Measurements from ENCODE around the gene CUX1. TPM values are rescaled to one million over a fixed set of nuclear protein-coding genes. Genes with fewer than 3 reads are reported as not detected.

The CUX1 gene
- total RNA-seq, 1 experiment from 2014 or later, result 64.3 TPM

- no peak for DNase-seq (ENCODE audit: low spot score)
- CTCF ChIA-PET, result interaction anchor here (1.2 kb wide), 1 partner anchor 21 kb away, joined by 6 read pairs; no protein-coding TSS in a partner anchor
- no peaks in the 10 kb centered on the region for H3K9me3 Mint-ChIP-seq
- TF ChIP-seq, protein P1, sequence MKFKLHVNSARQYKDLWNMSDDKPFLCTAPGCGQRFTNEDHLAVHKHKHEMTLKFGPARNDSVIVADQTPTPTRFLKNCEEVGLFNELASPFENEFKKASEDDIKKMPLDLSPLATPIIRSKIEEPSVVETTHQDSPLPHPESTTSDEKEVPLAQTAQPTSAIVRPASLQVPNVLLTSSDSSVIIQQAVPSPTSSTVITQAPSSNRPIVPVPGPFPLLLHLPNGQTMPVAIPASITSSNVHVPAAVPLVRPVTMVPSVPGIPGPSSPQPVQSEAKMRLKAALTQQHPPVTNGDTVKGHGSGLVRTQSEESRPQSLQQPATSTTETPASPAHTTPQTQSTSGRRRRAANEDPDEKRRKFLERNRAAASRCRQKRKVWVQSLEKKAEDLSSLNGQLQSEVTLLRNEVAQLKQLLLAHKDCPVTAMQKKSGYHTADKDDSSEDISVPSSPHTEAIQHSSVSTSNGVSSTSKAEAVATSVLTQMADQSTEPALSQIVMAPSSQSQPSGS (CRISPR knock-in tag; IDR thresholded peaks at IDR 0.05; ENCODE audit: borderline replicate concordance, low read depth), result no peak
- TF ChIP-seq, protein P2, sequence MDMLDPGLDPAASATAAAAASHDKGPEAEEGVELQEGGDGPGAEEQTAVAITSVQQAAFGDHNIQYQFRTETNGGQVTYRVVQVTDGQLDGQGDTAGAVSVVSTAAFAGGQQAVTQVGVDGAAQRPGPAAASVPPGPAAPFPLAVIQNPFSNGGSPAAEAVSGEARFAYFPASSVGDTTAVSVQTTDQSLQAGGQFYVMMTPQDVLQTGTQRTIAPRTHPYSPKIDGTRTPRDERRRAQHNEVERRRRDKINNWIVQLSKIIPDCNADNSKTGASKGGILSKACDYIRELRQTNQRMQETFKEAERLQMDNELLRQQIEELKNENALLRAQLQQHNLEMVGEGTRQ (CRISPR knock-in tag; IDR thresholded peaks at IDR 0.05), result no peak
- TF ChIP-seq USF1 (CRISPR knock-in tag; IDR thresholded peaks at IDR 0.05) (no peak), ZNF396 (CRISPR knock-in tag; IDR thresholded peaks at IDR 0.05; ENCODE audit: borderline replicate concordance) (no peak), SOX15 (CRISPR knock-in tag; IDR thresholded peaks at IDR 0.05) (no peak), ZNF423 (CRISPR knock-in tag; IDR thresholded peaks at IDR 0.05) (no peak), ELF4 (CRISPR knock-in tag; IDR thresholded peaks at IDR 0.05; ENCODE audit: low read depth) (no peak), SP1 (CRISPR knock-in tag; conservative IDR thresholded peaks at IDR 0.05) (no peak), NR2C2 (CRISPR knock-in tag; IDR thresholded peaks at IDR 0.05) (no peak), ZNF281 (CRISPR knock-in tag; IDR thresholded peaks at IDR 0.05) (no peak), CREM (CRISPR knock-in tag; IDR thresholded peaks at IDR 0.05) (no peak), NR1H2 (CRISPR knock-in tag; IDR thresholded peaks at IDR 0.05) (no peak), TEAD1 (CRISPR knock-in tag; IDR thresholded peaks at IDR 0.05) (no peak), SMAD3 (CRISPR knock-in tag; IDR thresholded peaks at IDR 0.05; ENCODE audit: borderline replicate concordance) (no peak)
- TF ChIP-seq, protein P3, sequence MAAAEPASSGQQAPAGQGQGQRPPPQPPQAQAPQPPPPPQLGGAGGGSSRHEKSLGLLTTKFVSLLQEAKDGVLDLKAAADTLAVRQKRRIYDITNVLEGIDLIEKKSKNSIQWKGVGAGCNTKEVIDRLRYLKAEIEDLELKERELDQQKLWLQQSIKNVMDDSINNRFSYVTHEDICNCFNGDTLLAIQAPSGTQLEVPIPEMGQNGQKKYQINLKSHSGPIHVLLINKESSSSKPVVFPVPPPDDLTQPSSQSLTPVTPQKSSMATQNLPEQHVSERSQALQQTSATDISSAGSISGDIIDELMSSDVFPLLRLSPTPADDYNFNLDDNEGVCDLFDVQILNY (CRISPR knock-in tag; IDR thresholded peaks at IDR 0.05), result no peak
- TF ChIP-seq, protein P4, sequence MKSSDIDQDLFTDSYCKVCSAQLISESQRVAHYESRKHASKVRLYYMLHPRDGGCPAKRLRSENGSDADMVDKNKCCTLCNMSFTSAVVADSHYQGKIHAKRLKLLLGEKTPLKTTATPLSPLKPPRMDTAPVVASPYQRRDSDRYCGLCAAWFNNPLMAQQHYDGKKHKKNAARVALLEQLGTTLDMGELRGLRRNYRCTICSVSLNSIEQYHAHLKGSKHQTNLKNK (CRISPR knock-in tag; IDR thresholded peaks at IDR 0.05), result no peak
- TF ChIP-seq, protein P5, sequence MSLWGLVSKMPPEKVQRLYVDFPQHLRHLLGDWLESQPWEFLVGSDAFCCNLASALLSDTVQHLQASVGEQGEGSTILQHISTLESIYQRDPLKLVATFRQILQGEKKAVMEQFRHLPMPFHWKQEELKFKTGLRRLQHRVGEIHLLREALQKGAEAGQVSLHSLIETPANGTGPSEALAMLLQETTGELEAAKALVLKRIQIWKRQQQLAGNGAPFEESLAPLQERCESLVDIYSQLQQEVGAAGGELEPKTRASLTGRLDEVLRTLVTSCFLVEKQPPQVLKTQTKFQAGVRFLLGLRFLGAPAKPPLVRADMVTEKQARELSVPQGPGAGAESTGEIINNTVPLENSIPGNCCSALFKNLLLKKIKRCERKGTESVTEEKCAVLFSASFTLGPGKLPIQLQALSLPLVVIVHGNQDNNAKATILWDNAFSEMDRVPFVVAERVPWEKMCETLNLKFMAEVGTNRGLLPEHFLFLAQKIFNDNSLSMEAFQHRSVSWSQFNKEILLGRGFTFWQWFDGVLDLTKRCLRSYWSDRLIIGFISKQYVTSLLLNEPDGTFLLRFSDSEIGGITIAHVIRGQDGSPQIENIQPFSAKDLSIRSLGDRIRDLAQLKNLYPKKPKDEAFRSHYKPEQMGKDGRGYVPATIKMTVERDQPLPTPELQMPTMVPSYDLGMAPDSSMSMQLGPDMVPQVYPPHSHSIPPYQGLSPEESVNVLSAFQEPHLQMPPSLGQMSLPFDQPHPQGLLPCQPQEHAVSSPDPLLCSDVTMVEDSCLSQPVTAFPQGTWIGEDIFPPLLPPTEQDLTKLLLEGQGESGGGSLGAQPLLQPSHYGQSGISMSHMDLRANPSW (CRISPR knock-in tag; conservative IDR thresholded peaks at IDR 0.05; ENCODE audit: low read depth), result no peak
- TF ChIP-seq, protein P6, sequence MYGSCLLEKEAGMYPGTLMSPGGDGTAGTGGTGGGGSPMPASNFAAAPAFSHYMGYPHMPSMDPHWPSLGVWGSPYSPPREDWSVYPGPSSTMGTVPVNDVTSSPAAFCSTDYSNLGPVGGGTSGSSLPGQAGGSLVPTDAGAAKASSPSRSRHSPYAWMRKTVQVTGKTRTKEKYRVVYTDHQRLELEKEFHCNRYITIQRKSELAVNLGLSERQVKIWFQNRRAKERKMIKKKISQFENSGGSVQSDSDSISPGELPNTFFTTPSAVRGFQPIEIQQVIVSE (CRISPR knock-in tag; IDR thresholded peaks at IDR 0.05; ENCODE audit: borderline replicate concordance), result no peak
- TF ChIP-seq, protein P7, sequence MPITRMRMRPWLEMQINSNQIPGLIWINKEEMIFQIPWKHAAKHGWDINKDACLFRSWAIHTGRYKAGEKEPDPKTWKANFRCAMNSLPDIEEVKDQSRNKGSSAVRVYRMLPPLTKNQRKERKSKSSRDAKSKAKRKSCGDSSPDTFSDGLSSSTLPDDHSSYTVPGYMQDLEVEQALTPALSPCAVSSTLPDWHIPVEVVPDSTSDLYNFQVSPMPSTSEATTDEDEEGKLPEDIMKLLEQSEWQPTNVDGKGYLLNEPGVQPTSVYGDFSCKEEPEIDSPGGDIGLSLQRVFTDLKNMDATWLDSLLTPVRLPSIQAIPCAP (CRISPR knock-in tag; IDR thresholded peaks at IDR 0.05), result no peak
- POLR2A ChIA-PET, result no interaction called here
- peaks cover 55% of the 10 kb centered on the region for H3K4me1 Mint-ChIP-seq
- H3K27ac Mint-ChIP-seq, result peak overlapping the region; percentile 86; the same call in 1 of the 2 replicates
- no peaks in the 10 kb centered on the region for H3K27me3 Mint-ChIP-seq (ENCODE audit: low read depth)
- no peak overlapping the region for H3K4me3 Mint-ChIP-seq
- H3K36me3 Mint-ChIP-seq, result 0 out of 2 replicates have a peak, but pooled peaks cover 2% of the 10 kb centered on the region
- ATAC-seq, result peak; percentile 14; the same call in 1 of the 2 replicates
These were observed 140.5 kb downstream of the CUX1 start for GRCh38 chr7:101957744-101958525.
